ENCODE data around the gene ITSN1.

Gene ITSN1

DNA sequence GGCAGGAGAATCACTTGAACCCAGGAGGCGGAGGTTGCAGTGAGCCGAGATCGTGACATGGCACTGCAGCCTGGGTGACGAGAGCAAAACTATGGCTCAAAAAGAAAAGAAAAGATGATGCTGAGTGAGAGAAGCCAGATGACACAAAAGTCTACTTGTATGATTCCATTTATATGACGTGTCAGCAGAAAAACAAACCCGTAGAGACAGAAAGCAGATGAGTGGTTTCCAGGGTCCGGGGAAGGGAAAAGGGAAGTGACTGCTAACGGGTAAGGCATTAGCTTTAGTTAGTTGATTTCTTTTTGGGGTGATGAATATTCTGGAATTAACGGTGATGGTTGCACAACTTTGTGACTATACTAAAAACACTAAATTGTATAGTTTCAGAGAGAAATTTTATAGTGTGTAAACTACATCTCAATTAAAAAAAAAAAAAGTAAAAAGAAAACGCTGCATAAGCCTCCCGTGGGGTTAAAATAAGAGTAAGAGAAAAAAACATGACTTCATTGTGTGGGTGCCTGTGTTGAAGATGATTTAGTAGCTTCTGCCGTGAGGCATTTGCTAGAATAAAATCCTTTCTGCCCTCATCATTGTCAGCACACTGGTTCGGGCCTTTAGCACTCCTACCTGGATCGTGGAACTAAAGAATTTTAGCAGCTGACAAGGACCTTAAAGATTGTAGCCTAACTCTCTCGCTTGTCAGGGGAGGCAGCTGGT lies 298.0 kb downstream of the ITSN1 start:
- TF ChIP-seq CTCF (IDR thresholded peaks at IDR 0.05) (no peak), ZFX (IDR thresholded peaks at IDR 0.05; ENCODE audit: borderline replicate concordance) (no peak)
- no peak overlapping the region for H3K27ac ChIP-seq

DNA sequence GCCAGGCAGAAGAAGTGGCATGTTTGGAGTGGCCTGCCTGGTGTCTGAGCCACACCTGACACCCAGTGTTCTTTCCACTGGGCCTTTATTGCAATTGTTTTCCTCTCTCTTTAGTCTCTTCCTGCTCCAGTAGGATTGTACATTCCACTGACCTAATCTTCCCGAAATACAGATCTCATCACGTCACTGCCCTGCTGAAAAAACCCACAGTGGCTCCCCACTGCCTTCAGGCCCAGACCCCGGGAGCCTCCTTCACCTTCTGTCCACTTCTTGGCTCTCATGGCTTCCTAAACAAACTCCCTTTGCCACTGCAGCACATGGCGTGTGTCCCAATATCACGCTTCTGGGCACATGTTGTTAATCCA lies 298.6 kb downstream of the ITSN1 start:
- no peak overlapping the region for H3K27ac ChIP-seq
- TF ChIP-seq CTCF (IDR thresholded peaks at IDR 0.05) (no peak), ZFX (IDR thresholded peaks at IDR 0.05; ENCODE audit: borderline replicate concordance) (no peak)

GRCh38 chr21:33942426-33942825 lies 300.1 kb downstream of the ITSN1 start:
- H3K27ac ChIP-seq = no peak overlapping the region
- TF ChIP-seq ZFX (IDR thresholded peaks at IDR 0.05; ENCODE audit: borderline replicate concordance) (no peak), CTCF (IDR thresholded peaks at IDR 0.05) (no peak)

DNA sequence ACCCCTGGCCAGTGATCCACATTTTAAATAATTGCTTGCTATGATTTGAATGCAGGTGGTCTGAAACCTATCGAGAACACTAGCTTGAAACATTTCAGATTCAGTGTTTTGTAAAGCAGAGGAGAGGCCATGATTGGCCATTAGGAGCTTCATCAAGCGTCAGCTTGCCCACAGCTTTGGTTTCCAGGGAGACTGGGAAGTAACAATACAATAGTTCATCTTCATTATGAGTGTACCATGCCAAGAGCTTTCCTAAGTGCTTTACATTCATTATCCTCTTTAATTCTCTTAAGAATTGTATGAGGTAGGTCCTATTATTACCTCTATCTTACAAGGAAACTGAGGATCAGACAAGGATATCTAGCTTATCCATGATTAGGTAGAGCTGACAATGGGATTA lies 301.0 kb downstream of the ITSN1 start:
- TF ChIP-seq ZFX (IDR thresholded peaks at IDR 0.05; ENCODE audit: borderline replicate concordance) (no peak), CTCF (IDR thresholded peaks at IDR 0.05) (no peak)
- no peak overlapping the region for H3K27ac ChIP-seq

DNA sequence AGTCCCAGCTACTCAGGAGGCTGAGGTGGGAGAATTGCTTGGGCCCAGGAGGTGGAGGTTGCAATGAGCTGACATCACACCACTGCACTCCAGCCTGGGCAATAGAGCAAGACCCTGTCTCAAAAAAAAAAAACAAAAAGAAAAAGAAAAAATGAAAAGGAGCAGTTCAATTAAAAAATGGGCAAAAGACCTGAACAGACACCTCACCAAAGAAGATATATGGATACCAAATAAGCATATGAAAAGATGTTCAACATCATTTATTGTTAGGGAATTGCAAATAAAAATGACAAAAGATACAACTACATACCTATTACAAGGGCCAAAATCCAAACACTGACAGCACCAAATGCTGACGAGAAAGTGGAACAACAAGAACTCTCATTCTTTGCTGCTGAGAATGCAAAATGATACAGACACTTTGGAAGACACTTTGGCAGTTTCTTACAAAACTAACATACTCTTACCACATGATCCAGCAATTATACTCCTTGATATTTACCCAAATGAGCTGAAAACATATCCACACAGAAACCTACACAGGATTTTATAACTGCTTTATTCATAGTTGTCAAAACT lies 302.0 kb downstream of the ITSN1 start:
- TF ChIP-seq ZFX (IDR thresholded peaks at IDR 0.05; ENCODE audit: borderline replicate concordance) (no peak), CTCF (IDR thresholded peaks at IDR 0.05) (no peak)
- H3K27ac ChIP-seq = no peak overlapping the region

DNA sequence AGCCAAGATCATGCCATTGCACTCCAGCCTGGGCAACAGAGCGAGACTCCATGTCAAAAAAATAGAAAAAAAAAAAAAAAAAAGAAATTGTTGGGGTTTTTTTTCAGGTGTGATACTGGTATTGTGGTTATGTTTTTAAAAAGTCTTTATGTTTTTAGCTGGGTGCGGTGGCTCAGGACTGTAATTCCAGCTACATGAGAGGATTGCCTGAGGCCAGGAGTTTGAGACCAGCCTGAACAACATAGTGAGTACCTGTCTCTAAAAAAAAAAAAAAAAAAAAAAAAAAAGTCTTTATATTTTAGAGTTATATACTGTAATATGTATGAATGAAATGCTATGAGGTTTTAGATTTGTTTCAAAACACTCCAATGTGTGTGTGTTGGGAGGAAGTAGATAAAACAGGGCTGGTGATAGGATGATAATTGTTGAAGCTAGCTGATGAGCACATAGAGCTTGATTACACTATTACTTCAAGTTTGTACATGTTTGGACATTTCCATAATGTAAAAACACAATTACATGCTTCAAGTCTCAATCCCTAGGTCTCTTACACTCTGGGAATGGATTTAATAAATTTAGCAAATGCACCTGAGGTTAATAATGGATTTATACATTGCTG lies 303.5 kb downstream of the ITSN1 start:
- no peak overlapping the region for H3K27ac ChIP-seq
- TF ChIP-seq ZFX (IDR thresholded peaks at IDR 0.05; ENCODE audit: borderline replicate concordance) = no peak
- no peak for TF ChIP-seq CTCF (IDR thresholded peaks at IDR 0.05)

- H3K27ac ChIP-seq = peak overlapping the region; percentile 68
- TF ChIP-seq CTCF (IDR thresholded peaks at IDR 0.05) (no peak), ZFX (IDR thresholded peaks at IDR 0.05; ENCODE audit: borderline replicate concordance) (no peak)
These were observed 305.3 kb downstream of the ITSN1 start for GRCh38 chr21:33947451-33948095.
